HG02973 (cell line): ENCODE data around the gene EPN2.
"Not testable (repeated sequence)": the region's sequence is repeated elsewhere in the genome, so short reads cannot be mapped to it uniquely, and the experiment has no call there.

Experiments used
- ATAC-seq: cut with Tn5 transposase; IDR thresholded peaks from one replicate; pipeline ENCODE4 v1.9.1; 2021; ENCODE audit warnings: moderate library complexity; ENCODE audit not compliant: unreplicated experiment

EPN2 gene

DNA sequence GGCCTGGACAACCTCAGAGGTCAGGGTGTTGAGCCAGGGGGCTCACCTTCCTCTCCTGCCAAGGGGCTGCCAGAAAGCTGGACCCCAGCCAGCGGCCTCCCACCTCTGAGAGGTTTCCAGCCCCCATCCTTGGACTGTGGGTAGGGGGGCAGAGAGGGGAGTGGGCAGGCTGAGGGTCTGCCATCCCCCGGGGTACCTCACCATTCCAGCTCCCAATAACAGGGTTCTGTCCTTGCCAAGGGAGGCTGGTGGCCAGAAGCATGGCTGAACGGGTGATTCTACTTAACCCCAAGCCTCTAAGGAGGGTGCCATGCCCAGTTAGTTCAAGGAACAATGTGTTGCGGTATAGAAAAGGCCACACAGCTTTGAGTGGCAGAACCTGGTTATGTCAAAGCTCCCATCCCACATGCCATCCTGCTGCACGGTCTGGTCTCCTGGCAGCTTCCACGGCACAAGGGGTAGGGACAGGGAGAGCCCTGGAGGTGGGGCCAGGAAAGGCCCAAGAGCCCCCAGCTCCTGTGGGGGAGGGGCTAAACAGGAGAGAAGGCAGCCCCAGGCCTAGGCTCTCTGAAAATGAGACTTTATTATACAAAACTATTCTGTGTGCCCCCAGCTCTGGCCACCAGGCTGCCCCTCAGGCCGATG is 105.6 kb downstream of the EPN2 start:
- no peak for ATAC-seq

DNA sequence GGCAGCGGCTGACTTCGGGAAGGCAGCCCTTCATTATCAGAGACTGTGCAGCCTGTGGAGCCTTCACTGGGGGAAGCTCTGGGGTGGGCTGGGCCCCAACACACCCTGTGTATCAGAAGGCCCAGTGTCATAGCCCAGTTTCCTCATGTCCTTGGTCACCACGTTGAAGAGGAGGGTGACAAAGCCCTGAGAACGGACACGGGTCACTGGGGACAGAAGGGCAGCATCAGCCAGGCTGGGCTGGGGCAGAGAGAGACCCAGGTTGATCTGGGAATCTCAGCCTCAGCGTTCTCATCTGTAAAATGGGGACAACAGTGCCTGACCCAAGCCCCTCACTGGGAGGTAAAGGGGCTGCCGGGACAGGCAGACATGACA is 106.1 kb downstream of the EPN2 start:
- ATAC-seq = no peak

DNA sequence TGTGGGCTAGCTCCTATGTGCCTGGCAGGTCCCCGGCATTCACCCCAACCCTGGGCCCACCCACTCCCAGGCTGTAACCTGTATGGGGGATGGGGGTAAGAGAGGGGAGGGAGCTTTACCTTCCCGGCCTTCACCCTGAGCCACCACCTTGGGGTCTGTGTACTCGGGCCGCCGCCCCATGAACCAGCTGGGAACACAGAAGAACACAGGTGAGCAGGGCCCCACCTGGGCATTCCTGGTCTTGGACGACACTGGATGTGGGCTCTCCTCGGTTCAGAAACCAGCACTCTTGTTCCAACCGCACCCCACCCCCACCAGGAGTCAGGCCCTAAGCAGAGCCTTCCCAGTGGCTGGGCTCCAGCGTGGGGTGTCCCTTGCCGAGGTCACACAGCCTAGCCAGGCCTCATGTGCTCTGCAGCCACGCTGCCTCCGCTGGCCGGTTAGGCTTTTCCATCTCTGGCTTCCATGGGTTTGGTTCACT is 106.5 kb downstream of the EPN2 start:
- ATAC-seq = no peak

GRCh38 chr17:19344311-19345066 is 107.3 kb downstream of the EPN2 start:
- no peak for ATAC-seq

GRCh38 chr17:19345067-19345460 is 107.9 kb downstream of the EPN2 start:
- ATAC-seq = no peak

DNA sequence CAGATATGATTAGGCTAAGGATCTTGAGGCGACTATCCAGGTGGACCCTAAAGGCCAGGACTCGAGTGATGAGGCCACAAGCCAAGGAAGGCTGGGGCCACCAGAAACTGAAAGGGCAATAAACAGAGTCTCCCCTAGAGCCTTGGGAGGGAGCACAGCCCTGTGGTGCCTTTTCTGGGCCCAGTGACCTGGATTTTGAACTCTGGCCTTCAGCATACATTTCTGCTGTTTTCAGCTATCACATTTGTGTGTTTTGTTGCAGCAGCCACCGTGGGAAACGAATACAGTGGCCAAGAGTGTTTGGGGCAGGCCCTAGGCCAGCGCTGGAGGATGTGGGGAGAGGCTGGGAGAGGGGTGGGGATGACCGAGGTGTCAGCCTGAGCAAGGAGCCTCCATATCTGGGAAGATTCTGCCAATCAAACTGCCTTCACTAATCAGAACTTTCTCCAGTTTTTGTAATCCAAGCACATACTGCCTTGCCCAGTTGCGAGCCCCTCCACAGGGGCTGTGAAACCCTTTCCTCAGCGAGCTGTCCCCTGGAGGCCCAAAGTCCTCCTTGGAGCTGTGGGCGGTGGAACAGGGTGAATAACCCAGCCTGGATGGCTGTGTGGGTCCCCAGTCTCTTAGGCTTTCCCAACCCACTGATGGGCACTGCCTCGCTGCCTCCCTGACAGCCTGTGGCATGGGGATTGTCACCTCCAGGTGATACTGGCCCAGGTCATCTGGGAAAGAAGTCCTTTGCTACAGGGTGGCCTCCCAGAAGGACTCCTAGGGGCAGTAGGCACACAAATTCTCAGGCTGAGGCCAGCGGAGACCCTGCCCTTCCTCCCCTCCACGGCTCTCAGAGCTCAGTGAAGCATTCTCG is 108.6 kb downstream of the EPN2 start:
- ATAC-seq = no peak

DNA sequence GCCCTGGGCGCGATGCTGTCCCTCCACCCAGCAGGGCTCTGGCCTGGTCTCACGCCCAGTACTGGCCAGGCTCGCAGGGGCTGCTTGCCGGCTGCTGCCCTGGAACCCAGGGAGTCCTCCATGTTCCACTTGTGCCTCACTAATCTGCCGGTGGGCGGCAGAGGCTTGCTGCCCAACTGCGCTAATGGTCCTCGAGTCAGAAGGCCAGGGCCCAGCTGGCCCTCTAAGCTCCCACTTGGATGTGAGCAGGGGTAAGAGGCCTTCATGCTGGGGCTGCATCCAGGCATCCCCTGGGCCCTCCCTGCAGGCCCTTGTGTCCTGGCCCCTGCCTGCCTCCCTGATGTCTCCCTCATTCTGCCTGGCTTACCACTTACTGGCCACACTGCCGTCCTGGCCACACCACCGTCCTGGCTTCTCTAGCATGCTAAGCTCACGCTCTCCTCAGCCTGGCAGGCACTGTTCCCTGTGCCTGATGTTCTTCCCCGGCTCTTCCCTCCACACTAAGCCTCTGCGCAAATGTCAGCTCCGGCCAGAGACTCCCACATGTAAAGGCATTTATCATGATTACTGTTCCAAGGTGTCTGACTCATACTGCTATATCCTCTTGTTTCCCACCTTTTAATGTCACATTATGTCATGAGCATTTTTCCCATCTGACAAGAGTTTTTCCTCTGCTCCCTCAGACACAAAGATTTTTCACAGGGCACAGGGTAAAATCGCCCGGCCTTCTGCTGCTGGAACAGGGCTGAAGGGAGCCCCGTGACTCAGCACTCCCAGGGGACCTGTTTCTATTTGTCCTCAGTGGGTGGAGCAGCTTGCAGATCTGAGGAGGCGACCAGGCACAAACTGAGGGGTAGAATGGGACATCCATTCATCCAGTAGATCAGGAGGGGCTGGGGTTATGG is 109.4 kb downstream of the EPN2 start:
- ATAC-seq = no peak

DNA sequence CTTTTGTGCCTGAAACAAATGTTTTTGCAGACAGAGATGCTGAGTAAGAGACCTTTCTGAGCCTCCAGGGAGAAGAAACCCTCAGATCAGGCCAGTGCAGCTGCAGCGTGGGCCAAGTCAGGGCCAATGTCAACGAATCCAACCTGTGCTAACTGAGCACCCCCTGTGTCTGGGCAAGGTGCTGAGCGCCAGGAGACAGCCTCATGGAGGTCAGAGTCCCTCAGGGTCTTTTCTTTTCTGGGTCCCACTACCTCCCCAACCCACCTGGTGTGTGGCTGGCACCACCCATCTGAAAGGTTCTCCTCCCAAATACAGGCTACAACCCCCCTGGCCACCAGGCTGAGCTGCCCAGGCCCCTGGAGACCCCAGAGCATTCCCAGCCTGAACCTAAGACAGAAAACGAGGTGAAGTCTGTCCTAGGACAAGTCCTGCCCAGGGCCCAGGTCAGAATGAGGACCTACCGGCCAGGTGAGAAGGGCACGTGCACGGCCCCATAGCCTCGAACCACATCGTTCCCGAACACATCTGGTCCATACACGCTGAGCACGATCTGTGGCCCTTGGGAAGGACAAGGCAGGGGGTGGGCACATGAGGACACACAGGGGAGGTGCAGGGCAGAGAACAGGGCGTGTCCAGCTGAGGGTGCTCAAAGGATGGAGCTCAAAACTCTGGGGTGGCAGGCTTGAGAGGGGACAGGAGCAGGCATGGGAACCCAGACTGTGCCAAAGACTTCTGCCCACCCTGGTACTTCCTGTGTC is 110.3 kb downstream of the EPN2 start:
- no peak for ATAC-seq

DNA sequence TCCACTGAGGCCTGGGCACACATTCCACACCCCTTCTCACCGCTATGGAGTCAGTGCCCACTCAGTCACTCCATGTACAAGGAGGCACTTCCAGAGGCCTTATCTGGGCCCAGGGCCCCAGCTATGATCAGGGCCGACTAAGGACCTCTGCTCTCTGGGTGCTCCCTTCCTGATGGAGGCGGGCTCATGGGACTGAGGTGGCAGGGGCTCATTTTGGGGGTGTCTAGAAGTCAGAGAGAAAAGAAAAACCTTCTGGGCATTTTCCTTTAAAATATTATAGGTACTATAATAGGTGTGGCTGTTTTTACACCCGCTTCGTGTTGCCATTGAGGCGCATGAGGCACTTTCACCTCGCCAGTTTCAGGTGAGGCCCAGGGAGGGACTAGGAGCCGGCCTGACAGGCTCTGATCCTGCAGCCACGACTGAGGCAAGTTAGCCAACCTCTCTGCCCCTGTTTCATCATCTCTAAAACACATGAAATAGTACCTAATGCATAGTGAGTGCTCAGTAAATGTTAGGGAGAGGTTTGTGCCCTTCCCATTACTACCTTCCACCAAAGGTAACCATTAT is 111.0 kb downstream of the EPN2 start:
- no peak for ATAC-seq

GRCh38 chr17:19348806-19349205 is 111.6 kb downstream of the EPN2 start:
- ATAC-seq = no peak

DNA sequence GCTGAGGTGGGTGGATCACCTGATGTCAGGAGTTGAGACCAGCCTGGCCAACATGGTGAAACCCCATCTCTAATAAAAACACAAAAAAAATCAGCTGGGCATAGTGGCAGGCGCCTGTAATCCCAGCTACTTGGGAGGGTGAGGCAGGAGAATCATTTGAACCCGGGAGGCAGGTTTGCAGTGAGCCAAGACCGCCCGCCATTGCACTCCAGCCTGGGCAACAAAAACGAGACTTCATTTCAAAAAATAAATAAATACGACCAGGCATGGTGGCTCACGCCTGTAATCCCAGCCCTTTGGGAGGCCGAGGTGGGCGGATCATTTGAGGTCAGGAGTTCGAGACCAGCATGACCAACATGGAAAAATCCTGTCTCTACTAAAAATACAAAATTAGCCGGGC is 116.2 kb downstream of the EPN2 start:
- ATAC-seq = not testable (repeated sequence)

DNA sequence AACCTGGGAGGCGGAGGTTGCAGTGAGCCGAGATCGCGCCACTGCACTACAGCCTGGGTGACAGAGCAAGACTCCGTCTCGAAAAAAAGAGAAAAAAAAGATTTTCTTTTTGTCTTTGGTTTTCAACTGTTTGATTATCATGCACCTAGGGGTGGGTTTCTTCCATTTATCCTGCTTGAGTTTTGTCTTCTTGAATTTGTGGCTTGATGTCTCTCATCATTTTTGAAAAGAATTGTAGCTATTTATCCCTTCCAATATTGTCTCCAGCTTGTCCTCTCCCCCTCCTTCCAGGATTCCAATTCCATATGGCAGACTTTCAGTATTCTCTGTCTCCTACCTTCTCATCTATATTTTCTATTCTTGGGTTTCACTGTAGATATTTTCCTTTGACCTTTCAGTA is 117.6 kb downstream of the EPN2 start:
- no peak for ATAC-seq

DNA sequence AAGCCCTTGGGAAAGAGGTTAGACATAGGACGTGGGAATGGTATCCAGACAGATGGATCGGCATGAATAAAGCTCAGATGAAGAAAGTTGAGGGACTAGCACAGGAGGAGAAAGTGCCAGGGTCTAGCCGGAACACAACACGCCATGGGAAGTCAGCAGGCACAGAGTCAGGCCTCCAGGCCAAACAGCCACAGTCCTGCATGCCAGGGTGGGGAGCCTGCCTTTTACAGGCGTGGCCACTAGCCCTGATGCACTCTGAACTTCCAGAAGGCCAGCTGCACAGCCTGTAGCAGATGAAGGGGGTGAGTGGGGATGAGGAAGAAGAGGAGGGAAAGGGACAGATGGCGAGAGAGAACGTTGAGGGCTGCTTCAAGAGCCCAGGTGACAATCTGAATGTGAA is 120.2 kb downstream of the EPN2 start:
- ATAC-seq = no peak

GRCh38 chr17:19357761-19358160 is 120.6 kb downstream of the EPN2 start:
- no peak for ATAC-seq

- no peak for ATAC-seq
Measured at GRCh38 chr17:19359151-19359550, 122.0 kb downstream of the EPN2 start.

- no peak for ATAC-seq
Measured at GRCh38 chr17:19359856-19360255, 122.7 kb downstream of the EPN2 start.

DNA sequence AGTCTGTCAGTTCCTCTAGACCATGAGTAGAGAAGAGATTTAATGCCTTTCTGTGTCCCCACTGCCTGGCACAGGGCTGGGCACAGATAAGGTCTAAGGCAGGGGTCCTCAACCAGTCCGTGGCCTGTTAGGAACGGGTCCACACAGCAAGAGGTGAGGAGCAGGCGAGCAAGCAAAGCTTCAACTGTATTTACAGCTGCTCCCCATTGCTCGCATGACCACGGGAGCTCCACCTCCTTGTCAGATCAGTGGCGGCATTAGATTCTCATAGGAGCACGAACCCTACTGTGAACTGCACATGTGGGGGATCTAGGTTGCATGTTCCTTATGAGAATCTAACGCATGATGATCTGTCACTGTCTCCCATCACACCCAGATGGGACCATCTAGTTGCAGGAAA is 123.6 kb downstream of the EPN2 start:
- ATAC-seq = no peak

GRCh38 chr17:19361326-19361725 is 124.2 kb downstream of the EPN2 start:
- no peak for ATAC-seq

DNA sequence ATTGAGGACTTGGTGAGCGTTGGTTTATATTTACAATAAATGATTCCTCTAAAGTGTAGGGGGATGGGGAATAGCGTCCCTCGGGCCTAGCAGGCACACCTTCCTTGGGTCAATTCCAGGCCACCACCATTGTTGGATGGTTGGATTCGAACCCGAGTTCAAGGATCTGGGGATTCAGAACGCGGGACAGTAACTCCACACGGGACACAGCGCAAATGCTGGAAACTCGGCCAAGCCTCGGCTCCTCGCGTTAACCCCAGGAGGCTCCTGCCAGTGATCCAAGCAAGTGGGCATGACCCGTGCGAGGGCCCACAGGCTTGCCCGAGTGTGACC is 124.7 kb downstream of the EPN2 start:
- ATAC-seq = no peak
